Measurements from ENCODE around the gene MRPL28. TPM values are rescaled to one million over a fixed set of nuclear protein-coding genes. Genes with fewer than 3 reads are reported as not detected.

Gene MRPL28
- total RNA-seq, 1 donor from 2014 or later: 47.8 TPM

DNA sequence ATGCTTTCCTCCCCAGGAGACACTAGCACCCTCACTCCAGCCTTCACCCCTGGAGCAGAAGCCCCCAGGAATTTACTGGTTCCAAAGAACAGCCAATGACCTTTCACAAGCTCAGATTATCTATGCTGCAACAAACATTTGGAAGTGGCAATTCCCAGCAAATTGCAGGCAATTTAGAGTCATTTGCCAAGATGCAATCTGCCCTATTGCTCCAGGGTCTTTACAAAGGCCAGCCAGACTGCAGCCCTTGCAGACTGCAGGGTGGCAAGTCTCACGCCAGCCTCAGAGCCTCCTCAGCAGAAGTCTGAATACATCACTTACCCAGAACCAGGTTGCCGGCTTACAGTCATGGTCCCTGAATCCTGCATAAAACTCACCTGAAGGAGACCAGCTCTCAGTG lies 39.6 kb downstream of the MRPL28 start:
- Histone ChIP-seq H3K4me3 (no peak overlapping the region), H3K27me3 (no peaks in the 10 kb centered on the region), H3K4me1 (peaks cover 0 to 7% of the 10 kb centered on the region in 2 donors), H3K36me3 (no peaks in the 10 kb centered on the region), H3K9me3 (no peaks in the 10 kb centered on the region), H3K27ac (no peak overlapping the region)
- DNase-seq (ENCODE audit: low spot score in 2 of 2): no peak
- intact Hi-C loops (cut with DNase I): no loop called here
- no peak for TF ChIP-seq CTCF (IDR thresholded peaks at IDR 0.05)

- intact Hi-C loops (cut with DNase I): no loop called here
- Histone ChIP-seq H3K4me3 (no peak overlapping the region), H3K4me1 (peaks cover 0 to 7% of the 10 kb centered on the region in 2 donors), H3K36me3 (no peaks in the 10 kb centered on the region), H3K27me3 (no peaks in the 10 kb centered on the region), H3K9me3 (no peaks in the 10 kb centered on the region), H3K27ac (no peak overlapping the region)
- no peak for TF ChIP-seq CTCF (IDR thresholded peaks at IDR 0.05)
- no peak for DNase-seq (ENCODE audit: low spot score in 2 of 2)
Observed at GRCh38 chr16:325375-326145, 44.8 kb downstream of the MRPL28 start.

GRCh38 chr16:324451-325334 lies 45.6 kb downstream of the MRPL28 start:
- intact Hi-C loops (cut with DNase I): no loop called here

DNA sequence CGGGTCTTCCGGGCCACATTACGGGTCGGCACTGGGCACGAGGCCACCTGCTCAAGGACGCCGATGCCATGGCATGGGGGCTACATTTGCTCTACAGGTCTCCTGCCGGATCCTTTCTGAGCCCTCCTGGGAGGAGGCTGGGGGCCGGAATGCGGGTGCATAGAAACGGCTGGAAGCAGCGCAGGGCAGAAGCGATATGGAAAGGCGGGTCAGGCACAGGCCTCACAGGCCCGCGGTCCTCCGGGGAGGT lies 46.2 kb downstream of the MRPL28 start:
- no peaks in the 10 kb centered on the region for H3K27me3 ChIP-seq
- H3K27ac ChIP-seq: no peak overlapping the region
- intact Hi-C loops (cut with DNase I): no loop called here
- peaks cover 0 to 7% of the 10 kb centered on the region in 2 donors for H3K4me1 ChIP-seq
- no peak for DNase-seq (ENCODE audit: low spot score in 2 of 2)
- peaks cover 0 to 3% of the 10 kb centered on the region in 2 donors for H3K36me3 ChIP-seq
- no peak for TF ChIP-seq CTCF (IDR thresholded peaks at IDR 0.05)
- H3K4me3 ChIP-seq: no peak overlapping the region
- H3K9me3 ChIP-seq: no peaks in the 10 kb centered on the region

More at GRCh38 chr16:324451-325334, 45.6 kb downstream of the MRPL28 start:
- H3K4me3 ChIP-seq: peak overlapping the region in 1 of 2 donors; percentile 19
- peaks cover 0 to 7% of the 10 kb centered on the region in 2 donors for H3K4me1 ChIP-seq
- no peak for DNase-seq (ENCODE audit: low spot score in 2 of 2)
- H3K27ac ChIP-seq: no peak overlapping the region
- TF ChIP-seq CTCF (IDR thresholded peaks at IDR 0.05): no peak
- no peaks in the 10 kb centered on the region for H3K36me3 ChIP-seq
- H3K9me3 ChIP-seq: no peaks in the 10 kb centered on the region
- H3K27me3 ChIP-seq: no peaks in the 10 kb centered on the region

DNA sequence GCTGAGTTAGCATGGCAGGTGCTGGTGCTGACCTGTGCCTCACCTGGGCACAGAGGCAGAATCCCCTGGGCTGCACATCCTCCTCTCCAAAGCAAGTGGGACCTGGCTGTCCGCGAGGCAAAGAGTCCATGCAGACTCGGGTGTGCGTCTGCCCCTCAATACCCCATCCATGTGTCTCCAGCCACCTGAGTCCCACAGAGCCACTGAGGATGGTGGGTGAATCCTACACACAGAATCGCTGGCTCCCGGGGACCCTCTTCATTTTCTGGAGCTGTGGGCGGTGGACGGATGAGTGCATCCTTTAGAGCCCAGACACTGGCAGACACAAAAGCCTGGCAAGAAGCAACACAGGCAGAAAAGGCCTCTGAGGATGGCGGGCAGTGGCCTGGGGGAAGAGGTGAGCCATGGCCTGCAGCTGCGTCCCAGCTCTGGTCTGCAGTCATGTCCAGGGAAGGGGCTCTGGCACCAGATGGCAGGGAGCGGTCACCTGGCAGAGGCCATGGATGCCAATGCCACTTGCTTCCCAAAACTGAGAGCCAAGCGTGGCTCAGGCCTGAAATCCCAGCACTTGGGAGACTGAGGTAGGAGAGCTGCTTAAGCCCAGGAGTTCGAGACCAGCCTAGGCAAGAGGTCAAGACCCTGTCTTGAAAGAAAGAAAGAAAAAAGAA lies 47.7 kb downstream of the MRPL28 start:
- no peak for TF ChIP-seq CTCF (IDR thresholded peaks at IDR 0.05)
- Histone ChIP-seq H3K4me3 (no peak overlapping the region), H3K4me1 (peaks cover 0 to 3% of the 10 kb centered on the region in 2 donors), H3K36me3 (peaks cover 7 to 12% of the 10 kb centered on the region in 2 donors), H3K27me3 (no peaks in the 10 kb centered on the region), H3K9me3 (no peaks in the 10 kb centered on the region), H3K27ac (no peak overlapping the region)
- intact Hi-C loops (cut with DNase I): no loop called here
- no peak for DNase-seq (ENCODE audit: low spot score in 2 of 2)
